Measurements from ENCODE around the gene TNFSF11.

TNFSF11 gene

GRCh38 chr13:42607546-42607945 lies 33.6 kb downstream of the TNFSF11 start:
- no peak for DNase-seq (ENCODE audit: low read depth in 2 of 3, low spot score in 1 of 3)

GRCh38 chr13:42610649-42611048 lies 36.7 kb downstream of the TNFSF11 start:
- no peak for DNase-seq (ENCODE audit: low read depth in 2 of 3, low spot score in 1 of 3)

- DNase-seq (ENCODE audit: low read depth in 2 of 3, low spot score in 1 of 3): no peak
Observed at GRCh38 chr13:42611086-42611779, 37.3 kb downstream of the TNFSF11 start.

- DNase-seq (ENCODE audit: low read depth in 2 of 3, low spot score in 1 of 3): no peak
Observed at GRCh38 chr13:42612021-42612765, 38.2 kb downstream of the TNFSF11 start.

- DNase-seq (ENCODE audit: low read depth in 2 of 3, low spot score in 1 of 3): no peak
Observed at GRCh38 chr13:42614436-42615035, 40.6 kb downstream of the TNFSF11 start.

- no peak for DNase-seq (ENCODE audit: low read depth in 2 of 3, low spot score in 1 of 3)
Observed at GRCh38 chr13:42615691-42616090, 41.7 kb downstream of the TNFSF11 start.

GRCh38 chr13:42617221-42617620 lies 43.3 kb downstream of the TNFSF11 start:
- DNase-seq (ENCODE audit: low read depth in 2 of 3, low spot score in 1 of 3): no peak

- no peak for DNase-seq (ENCODE audit: low read depth in 2 of 3, low spot score in 1 of 3)
Observed at GRCh38 chr13:42623916-42624315, 50.0 kb downstream of the TNFSF11 start.

- DNase-seq (ENCODE audit: low read depth in 2 of 3, low spot score in 1 of 3): no peak
Observed at GRCh38 chr13:42625611-42626010, 51.7 kb downstream of the TNFSF11 start.

GRCh38 chr13:42626176-42626860 lies 52.4 kb downstream of the TNFSF11 start:
- no peak for DNase-seq (ENCODE audit: low read depth in 2 of 3, low spot score in 1 of 3)

- no peak for DNase-seq (ENCODE audit: low read depth in 2 of 3, low spot score in 1 of 3)
Observed at GRCh38 chr13:42628666-42629065, 54.7 kb downstream of the TNFSF11 start.

GRCh38 chr13:42631181-42631580 lies 57.2 kb downstream of the TNFSF11 start:
- no peak for DNase-seq (ENCODE audit: low read depth in 2 of 3, low spot score in 1 of 3)

- DNase-seq (ENCODE audit: low read depth in 2 of 3, low spot score in 1 of 3): no peak
Observed at GRCh38 chr13:42633495-42633894, 59.5 kb downstream of the TNFSF11 start.

GRCh38 chr13:42638101-42638500 lies 64.1 kb downstream of the TNFSF11 start:
- DNase-seq (ENCODE audit: low read depth in 2 of 3, low spot score in 1 of 3): no peak

- DNase-seq (ENCODE audit: low read depth in 2 of 3, low spot score in 1 of 3): no peak
Observed at GRCh38 chr13:42638886-42639285, 64.9 kb downstream of the TNFSF11 start.

GRCh38 chr13:42643076-42643475 lies 69.1 kb downstream of the TNFSF11 start:
- DNase-seq (ENCODE audit: low read depth in 2 of 3, low spot score in 1 of 3): no peak

GRCh38 chr13:42644841-42645240 lies 70.9 kb downstream of the TNFSF11 start:
- DNase-seq (ENCODE audit: low read depth in 2 of 3, low spot score in 1 of 3): no peak

- no peak for DNase-seq (ENCODE audit: low read depth in 2 of 3, low spot score in 1 of 3)
Observed at GRCh38 chr13:42645717-42646116, 71.8 kb downstream of the TNFSF11 start.

- DNase-seq (ENCODE audit: low read depth in 2 of 3, low spot score in 1 of 3): no peak
Observed at GRCh38 chr13:42649141-42649540, 75.2 kb downstream of the TNFSF11 start.

- DNase-seq (ENCODE audit: low read depth in 2 of 3, low spot score in 1 of 3): no peak
Observed at GRCh38 chr13:42649831-42650230, 75.9 kb downstream of the TNFSF11 start.

GRCh38 chr13:42650506-42650905 lies 76.6 kb downstream of the TNFSF11 start:
- DNase-seq (ENCODE audit: low read depth in 2 of 3, low spot score in 1 of 3): no peak

All from stimulated activated CD4-positive, alpha-beta T cell treated with anti-CD3 and anti-CD28 coated beads, Interleukin-12 subunit alpha, Interleukin-12 subunit beta, amount 100 ng/mL, for 48 hours (primary cell).